HCT116 (cell line): ENCODE data around the gene EPB41L5.

ENCODE experiments used
- ATF3 ChIP-seq: IDR thresholded peaks from 2 replicates; pipeline ENCODE4 v1.6.1; 2012
- CEBPB ChIP-seq: IDR thresholded peaks from 2 replicates; pipeline ENCODE4 v1.6.1; 2012; ENCODE audit warnings: low read depth
- CTCF ChIP-seq, 3 experiments: fragments of 200-600 bp in 1 of 3; sonication (generic) in 1 of 3; IDR thresholded peaks in 2 of 3; conservative IDR thresholded peaks in 1 of 3; 2 replicates each; pipeline ENCODE4 v1.5.1; 2012 to 2017; ENCODE audit warnings: low read depth in 2 of 3, low read length in 2 of 3, antibody characterized with exemption in 1 of 3, borderline replicate concordance in 1 of 3, control low read depth in 1 of 3, mild to moderate bottlenecking in 1 of 3, mixed read lengths in 1 of 3, mixed run types in 1 of 3, moderate library complexity in 1 of 3; ENCODE audit not compliant: insufficient read depth in 1 of 3
- EZH2 ChIP-seq: fragments of 200-600 bp; sonication (generic); IDR thresholded peaks from 2 replicates; pipeline ENCODE4 v1.6.1; 2017; ENCODE audit warnings: antibody characterized with exemption, mixed run types
- EZH2phosphoT487 ChIP-seq: fragments of 200-600 bp; IDR thresholded peaks from 2 replicates; pipeline ENCODE4 v1.6.1; 2018; ENCODE audit warnings: antibody characterized with exemption, borderline replicate concordance
- POLR2A ChIP-seq: IDR thresholded peaks from 2 replicates; pipeline ENCODE4 v1.7.0; 2011; ENCODE audit warnings: borderline replicate concordance; ENCODE audit not compliant: insufficient read depth, insufficient read length; ENCODE audit errors: extremely low read depth
- POLR2AphosphoS5 ChIP-seq: IDR thresholded peaks from 2 replicates; pipeline ENCODE4 v1.6.1; 2011; ENCODE audit warnings: mild to moderate bottlenecking, low read depth, low read length, moderate library complexity
- RAD21 ChIP-seq: IDR thresholded peaks from 2 replicates; pipeline ENCODE4 v1.6.1; 2012; ENCODE audit warnings: low read depth, mild to moderate bottlenecking
- REST ChIP-seq: IDR thresholded peaks from 2 replicates; pipeline ENCODE4 v1.6.1; 2012; ENCODE audit warnings: low read depth
- SP1 ChIP-seq: IDR thresholded peaks from 2 replicates; pipeline ENCODE4 v1.6.1; 2012; ENCODE audit warnings: low read depth
- YY1 ChIP-seq: IDR thresholded peaks from 2 replicates; pipeline ENCODE4 v1.6.1; 2011; ENCODE audit warnings: low read length, low read depth, moderate library complexity, mild to moderate bottlenecking; ENCODE audit not compliant: insufficient replicate concordance; ENCODE audit errors: extremely low read depth
- ZBTB33 ChIP-seq: IDR thresholded peaks from 2 replicates; pipeline ENCODE4 v1.6.1; 2011; ENCODE audit warnings: mild to moderate bottlenecking, low read length, moderate library complexity; ENCODE audit not compliant: insufficient replicate concordance; ENCODE audit errors: extremely low read depth
- ZNF274 ChIP-seq: fragments of 200-500 bp; sonication (Bioruptor generic); IDR thresholded peaks from 2 replicates; pipeline ENCODE4 v1.6.1; 2014; ENCODE audit warnings: mild to moderate bottlenecking, low read depth, low read length, inconsistent platforms

GRCh38 chr2:120227111-120227991, 214.5 kb downstream of the EPB41L5 start:
- TF ChIP-seq REST (no peak), CEBPB (no peak), CTCF (IDR thresholded peaks at IDR 0.05 in 2 of 3, conservative IDR thresholded peaks at IDR 0.05 in 1 of 3; ENCODE audit: borderline replicate concordance in 1 of 3, insufficient read depth in 1 of 3, low read depth in 2 of 3, low read length in 2 of 3) (no peak), POLR2AphosphoS5 (no peak), ZBTB33 (no peak), RAD21 (no peak), YY1 (no peak), EZH2 (no peak), POLR2A (no peak), ATF3 (no peak), EZH2phosphoT487 (no peak), SP1 (no peak), ZNF274 (no peak)
